Gastrocnemius medialis (tissue), 4 donors: ENCODE data around the gene PTPRN2.

ENCODE experiments used
- POLR2A ChIP-seq, 2 donors: fragments of 450-650 bp; IDR thresholded peaks; one replicate each; pipeline ENCODE4 v1.6.1; 2017; ENCODE audit warnings: antibody characterized with exemption in 2 of 2, mild to moderate bottlenecking in 2 of 2, moderate library complexity in 2 of 2
- TF ChIP-seq, protein P1 (sequence below), 5 experiments: fragments of 450-650 bp in 3 of 5; fragments of 200-600 bp in 2 of 5; sonication (generic) in 2 of 5; IDR thresholded peaks in 4 of 5; conservative IDR thresholded peaks in 1 of 5; 1 replicate in 4 of 5; 2 replicates in 1 of 5; pipeline ENCODE4 v1.5.1; 2016 to 2019; ENCODE audit warnings: antibody characterized with exemption in 5 of 5, mild to moderate bottlenecking in 3 of 5, moderate library complexity in 3 of 5

DNA sequence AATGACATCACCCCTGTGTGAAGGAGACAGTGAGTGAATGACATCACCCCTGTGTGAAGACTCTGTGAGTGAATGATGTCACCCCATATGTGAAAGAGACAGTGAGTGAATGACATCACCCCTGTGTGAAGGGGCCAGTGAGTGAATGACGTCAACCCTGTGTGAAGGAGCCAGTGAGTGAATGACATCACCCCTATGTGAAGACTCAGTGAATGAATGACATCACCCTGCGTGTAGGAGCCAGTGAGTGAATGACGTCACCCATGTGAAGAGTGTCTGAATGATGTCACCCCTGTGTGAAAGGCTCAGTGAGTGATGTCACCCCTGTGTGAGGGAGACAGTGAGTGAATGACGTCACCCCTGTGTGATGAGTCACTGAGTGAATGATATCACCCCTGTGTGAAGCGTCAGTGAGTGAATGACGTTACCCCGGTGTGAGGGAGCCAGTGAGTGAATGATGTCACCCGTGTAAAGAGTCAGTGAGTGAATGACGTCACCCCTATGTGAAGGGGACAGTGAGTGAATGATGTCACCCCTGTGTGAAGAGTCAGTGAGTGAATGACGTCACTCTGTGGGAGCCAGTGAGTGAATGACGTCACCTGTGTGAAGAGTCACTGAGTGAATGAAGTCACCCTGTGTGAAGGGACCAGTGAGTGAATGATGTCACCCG lies 478.1 kb downstream of the PTPRN2 start:
- TF ChIP-seq, protein P1, sequence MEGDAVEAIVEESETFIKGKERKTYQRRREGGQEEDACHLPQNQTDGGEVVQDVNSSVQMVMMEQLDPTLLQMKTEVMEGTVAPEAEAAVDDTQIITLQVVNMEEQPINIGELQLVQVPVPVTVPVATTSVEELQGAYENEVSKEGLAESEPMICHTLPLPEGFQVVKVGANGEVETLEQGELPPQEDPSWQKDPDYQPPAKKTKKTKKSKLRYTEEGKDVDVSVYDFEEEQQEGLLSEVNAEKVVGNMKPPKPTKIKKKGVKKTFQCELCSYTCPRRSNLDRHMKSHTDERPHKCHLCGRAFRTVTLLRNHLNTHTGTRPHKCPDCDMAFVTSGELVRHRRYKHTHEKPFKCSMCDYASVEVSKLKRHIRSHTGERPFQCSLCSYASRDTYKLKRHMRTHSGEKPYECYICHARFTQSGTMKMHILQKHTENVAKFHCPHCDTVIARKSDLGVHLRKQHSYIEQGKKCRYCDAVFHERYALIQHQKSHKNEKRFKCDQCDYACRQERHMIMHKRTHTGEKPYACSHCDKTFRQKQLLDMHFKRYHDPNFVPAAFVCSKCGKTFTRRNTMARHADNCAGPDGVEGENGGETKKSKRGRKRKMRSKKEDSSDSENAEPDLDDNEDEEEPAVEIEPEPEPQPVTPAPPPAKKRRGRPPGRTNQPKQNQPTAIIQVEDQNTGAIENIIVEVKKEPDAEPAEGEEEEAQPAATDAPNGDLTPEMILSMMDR (IDR thresholded peaks at IDR 0.05 in 4 of 5, conservative IDR thresholded peaks at IDR 0.05 in 1 of 5) = no peak
- TF ChIP-seq POLR2A (IDR thresholded peaks at IDR 0.05) = no peak
